Measurements from ENCODE around the gene THAP4. TPM values are rescaled to one million over a fixed set of nuclear protein-coding genes. Genes with fewer than 3 reads are reported as not detected.
"Not testable (repeated sequence)": the region's sequence is repeated elsewhere in the genome, so short reads cannot be mapped to it uniquely, and the experiment has no call there.

The THAP4 gene
- total RNA-seq, 2 experiments from 2014 or later, result 43.7 to 44.5 TPM

DNA sequence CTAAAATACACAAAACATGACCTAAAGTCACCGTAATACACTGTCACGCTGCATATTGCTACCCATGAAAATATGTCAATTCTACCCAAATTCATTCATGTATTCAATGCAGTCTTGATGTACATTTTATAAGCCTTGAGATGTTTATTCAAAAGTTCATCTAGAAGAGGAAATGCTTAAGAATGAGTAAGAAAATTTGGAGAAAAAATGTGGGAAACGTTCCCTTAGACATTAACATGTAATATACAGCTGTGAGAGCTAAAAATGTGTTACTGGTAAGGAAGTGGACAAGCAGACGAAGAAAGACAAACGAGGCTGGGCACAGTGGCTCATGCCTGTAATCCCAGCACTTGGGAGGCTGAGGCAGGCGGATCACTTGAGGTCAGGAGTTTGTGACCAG lies 37.3 kb downstream of the THAP4 start:
- intact Hi-C loops (cut with micrococcal nuclease), result no loop called here
- Mint-ChIP-seq H3K27ac (no peak overlapping the region), H3K4me3 (no peak overlapping the region), H3K9me3 (no peaks in the 10 kb centered on the region), H3K27me3 (no peaks in the 10 kb centered on the region), H3K36me3 (peaks cover 18% of the 10 kb centered on the region), H3K4me1 (ENCODE audit: low read depth) (no peaks in the 10 kb centered on the region)
- ChIA-PET POLR2A (no interaction called here), CTCF (interaction anchor here (1.1 kb wide), 1 partner anchor 685 kb away, joined by 3 read pairs; no protein-coding TSS in a partner anchor)
- no peak for DNase-seq

DNA sequence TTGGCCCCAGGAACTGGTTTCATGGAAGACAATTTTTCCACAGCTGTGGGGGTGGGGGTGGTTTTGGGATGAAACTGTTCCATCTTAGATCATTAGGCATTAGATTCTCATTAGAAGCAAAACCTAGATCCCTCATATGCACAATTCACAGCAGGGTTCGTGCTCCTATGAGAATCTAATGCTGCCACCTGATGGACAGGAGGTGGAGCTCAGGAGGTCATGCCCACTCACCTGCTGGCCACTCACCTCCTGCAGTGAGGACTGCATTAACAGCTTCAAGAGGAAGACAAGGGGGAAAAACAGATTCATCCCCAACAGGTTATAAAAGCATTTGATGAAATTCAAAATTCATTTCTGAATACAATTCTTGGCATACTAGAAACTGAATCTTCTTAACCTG lies 38.5 kb downstream of the THAP4 start:
- H3K4me3 Mint-ChIP-seq, result no peak overlapping the region
- H3K27ac Mint-ChIP-seq, result no peak overlapping the region
- POLR2A ChIA-PET, result no interaction called here
- intact Hi-C loops (cut with micrococcal nuclease), result no loop called here
- no peak for DNase-seq
- no peaks in the 10 kb centered on the region for H3K27me3 Mint-ChIP-seq
- H3K9me3 Mint-ChIP-seq, result no peaks in the 10 kb centered on the region
- no peaks in the 10 kb centered on the region for H3K4me1 Mint-ChIP-seq (ENCODE audit: low read depth)
- CTCF ChIA-PET, result no interaction called here
- H3K36me3 Mint-ChIP-seq, result peaks cover 19% of the 10 kb centered on the region

DNA sequence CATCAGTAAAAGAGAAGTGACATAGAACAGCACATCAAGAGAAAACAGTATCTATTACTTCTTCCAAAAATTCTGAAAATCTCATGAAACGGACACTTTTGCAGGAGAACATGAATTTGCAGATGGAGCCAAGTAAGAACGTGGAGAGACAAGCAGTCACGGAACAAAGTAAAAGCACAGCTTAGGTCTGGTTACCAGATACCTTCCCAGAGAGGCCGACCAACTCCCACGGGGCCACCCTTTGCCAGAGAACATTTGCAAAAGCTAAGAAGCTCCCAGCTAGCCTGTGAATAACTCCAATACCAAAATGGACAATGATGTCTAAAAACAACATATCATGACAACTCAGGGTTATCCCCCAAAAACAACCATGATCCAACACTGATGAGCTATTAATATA lies 38.9 kb downstream of the THAP4 start:
- Mint-ChIP-seq H3K4me1 (ENCODE audit: low read depth) (no peaks in the 10 kb centered on the region), H3K36me3 (peaks cover 18% of the 10 kb centered on the region), H3K27me3 (no peaks in the 10 kb centered on the region), H3K4me3 (no peak overlapping the region), H3K27ac (no peak overlapping the region), H3K9me3 (no peaks in the 10 kb centered on the region)
- POLR2A ChIA-PET, result no interaction called here
- CTCF ChIA-PET, result no interaction called here
- no peak for DNase-seq
- intact Hi-C loops (cut with micrococcal nuclease), result no loop called here

DNA sequence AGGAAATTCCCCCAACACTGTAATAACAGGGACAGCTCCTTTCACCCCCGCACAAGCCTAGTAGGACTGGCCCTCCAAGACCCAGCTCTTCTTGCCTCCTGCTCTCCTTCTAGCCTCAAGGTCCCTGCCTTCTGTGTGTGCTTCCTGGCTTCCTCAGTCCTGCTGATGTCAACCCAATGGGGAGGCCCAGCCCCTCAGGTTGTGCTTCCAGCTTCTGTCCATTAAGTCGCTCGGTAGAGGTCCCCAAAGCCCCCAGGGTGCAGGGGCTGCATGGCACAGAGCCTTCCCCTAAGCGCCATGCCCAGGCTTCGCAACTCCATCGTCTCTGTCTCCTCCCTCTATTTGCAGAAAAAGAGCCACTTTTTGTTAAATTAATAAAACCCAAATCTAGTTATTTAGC lies 39.4 kb downstream of the THAP4 start:
- Mint-ChIP-seq H3K4me3 (no peak overlapping the region), H3K9me3 (no peaks in the 10 kb centered on the region), H3K36me3 (peaks cover 18% of the 10 kb centered on the region), H3K27me3 (no peaks in the 10 kb centered on the region), H3K4me1 (ENCODE audit: low read depth) (no peaks in the 10 kb centered on the region), H3K27ac (no peak overlapping the region)
- no peak for DNase-seq
- intact Hi-C loops (cut with micrococcal nuclease), result no loop called here
- ChIA-PET POLR2A (no interaction called here), CTCF (no interaction called here)

DNA sequence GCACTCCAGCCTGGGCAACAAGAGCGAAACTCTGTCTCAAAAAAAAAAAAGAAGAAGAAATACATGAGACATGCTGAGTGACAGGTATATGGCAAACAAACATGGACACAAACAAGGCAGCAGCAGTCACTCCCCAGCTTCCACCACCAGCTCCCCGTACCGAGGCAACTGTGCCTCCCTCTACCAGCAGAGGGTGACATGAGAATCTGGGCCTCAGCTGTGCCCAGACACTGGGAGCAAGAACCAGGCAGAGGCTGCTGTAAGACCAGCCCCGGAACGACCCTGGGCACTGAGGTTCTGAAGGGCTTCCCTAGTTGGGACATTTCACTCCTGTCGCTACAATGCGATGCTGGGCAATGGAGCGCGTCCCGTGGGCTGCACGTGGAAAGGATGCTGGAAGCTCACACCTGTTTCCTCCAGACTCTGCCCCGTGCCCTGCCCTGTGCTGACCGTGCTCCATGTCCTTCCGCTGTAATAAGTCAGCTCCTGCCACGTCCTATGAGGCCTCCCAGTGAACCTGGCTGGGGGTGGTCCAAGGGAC lies 41.3 kb downstream of the THAP4 start:
- ChIA-PET CTCF (no interaction called here), POLR2A (no interaction called here)
- Mint-ChIP-seq H3K27ac (no peak overlapping the region), H3K27me3 (no peaks in the 10 kb centered on the region), H3K9me3 (no peaks in the 10 kb centered on the region), H3K36me3 (peaks cover 15% of the 10 kb centered on the region), H3K4me1 (ENCODE audit: low read depth) (no peaks in the 10 kb centered on the region), H3K4me3 (no peak overlapping the region)
- no peak for DNase-seq
- intact Hi-C loops (cut with micrococcal nuclease), result no loop called here

DNA sequence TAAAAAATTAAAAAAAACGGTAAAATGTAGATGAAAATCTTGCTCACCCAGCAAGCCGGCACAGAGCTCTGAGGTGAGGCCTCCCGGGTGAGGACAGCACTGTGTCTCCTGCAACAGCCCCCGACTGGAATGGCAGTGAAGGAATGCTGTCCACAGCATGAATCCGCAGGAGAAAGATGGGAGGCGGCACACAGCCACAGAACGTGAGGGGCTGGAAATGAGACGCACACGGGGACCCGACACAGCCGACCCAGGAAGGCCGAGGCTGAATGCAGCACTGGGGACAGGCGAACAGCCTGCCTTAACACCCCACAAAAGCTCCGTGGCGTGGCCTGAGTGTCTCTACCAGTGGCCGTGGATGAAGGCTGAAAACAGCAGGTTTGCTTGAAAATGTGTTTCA lies 43.7 kb downstream of the THAP4 start:
- CTCF ChIA-PET, result interaction anchor here (0.9 kb wide), 1 partner anchor 17 kb away, joined by 3 read pairs; no protein-coding TSS in a partner anchor
- H3K36me3 Mint-ChIP-seq, result peaks cover 8% of the 10 kb centered on the region
- no peak overlapping the region for H3K27ac Mint-ChIP-seq
- DNase-seq, result no peak
- H3K4me1 Mint-ChIP-seq (ENCODE audit: low read depth), result no peaks in the 10 kb centered on the region
- no peaks in the 10 kb centered on the region for H3K27me3 Mint-ChIP-seq
- intact Hi-C loops (cut with micrococcal nuclease), result no loop called here
- peaks cover 5% of the 10 kb centered on the region for H3K9me3 Mint-ChIP-seq
- POLR2A ChIA-PET, result no interaction called here
- H3K4me3 Mint-ChIP-seq, result no peak overlapping the region

DNA sequence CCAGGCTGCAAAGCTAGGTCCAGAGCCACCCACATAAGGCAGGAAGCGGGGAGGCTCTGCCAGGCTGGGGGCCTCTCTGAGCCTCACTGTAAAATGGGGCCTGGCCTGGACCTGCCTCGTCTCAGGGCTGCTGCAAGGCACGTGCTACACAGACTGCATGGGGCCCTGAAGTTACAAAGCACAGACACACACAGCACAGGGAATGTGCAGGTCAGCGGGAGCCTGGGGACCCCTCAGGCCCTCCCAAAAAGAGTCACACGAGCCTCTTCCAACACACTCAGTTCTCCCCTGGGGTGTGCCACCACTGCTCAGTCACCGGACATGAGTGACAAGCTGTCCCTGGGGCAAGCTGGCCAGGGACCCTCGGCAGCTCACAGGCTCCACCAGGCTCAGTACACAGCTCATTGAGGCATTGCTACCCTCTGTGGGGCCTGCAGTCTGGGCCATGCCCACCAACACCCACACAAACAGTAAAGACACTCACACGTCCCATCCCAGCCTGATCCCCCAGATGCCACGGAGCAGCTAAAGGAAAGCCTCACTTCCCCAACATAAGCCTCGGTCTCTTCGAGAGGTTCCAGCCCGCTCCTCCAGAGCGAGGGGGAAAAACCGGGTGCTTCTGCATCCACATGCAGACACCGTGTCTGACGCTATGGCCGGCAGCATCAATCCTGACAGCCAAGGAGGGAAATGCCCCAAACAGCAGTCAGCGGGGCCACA lies 44.7 kb downstream of the THAP4 start:
- H3K4me1 Mint-ChIP-seq (ENCODE audit: low read depth), result no peaks in the 10 kb centered on the region

DNA sequence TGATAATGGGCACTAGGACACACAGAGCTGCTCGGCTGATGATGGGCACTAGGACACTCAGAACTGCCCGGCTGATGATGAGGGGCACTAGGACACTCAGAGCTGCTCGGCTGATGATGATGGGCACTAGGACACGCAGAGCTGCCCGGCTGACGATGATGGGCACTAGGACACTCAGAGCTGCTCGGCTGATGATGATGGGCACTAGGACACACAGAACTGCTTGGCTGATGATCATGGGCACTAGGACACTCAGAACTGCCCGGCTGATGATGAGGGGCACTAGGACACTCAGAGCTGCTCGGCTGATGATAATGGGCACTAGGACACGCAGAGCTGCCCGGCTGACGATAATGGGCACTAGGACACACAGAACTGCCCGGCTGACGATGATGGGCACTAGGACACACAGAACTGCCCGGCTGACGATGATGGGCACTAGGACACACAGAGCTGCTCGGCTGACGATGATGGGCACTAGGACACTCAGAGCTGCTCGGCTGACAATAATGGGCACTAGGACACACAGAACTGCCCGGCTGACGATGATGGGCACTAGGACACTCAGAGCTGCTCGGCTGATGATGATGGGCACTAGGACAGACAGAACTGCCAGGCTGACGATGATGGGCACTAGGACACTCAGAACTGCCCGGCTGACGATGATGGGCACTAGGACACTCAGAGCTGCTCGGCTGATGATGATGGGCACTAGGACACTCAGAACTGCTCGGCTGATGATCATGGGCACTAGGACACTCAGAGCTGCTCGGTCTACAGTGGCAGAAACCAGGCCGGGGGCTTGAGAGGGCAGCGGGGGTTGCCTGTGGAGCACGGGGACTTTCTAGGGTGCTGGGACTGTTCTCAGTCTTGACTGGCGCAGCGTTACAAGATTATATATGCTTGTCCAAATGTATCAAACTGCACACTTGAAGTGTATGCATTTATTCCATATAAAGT lies 46.2 kb downstream of the THAP4 start:
- intact Hi-C loops (cut with micrococcal nuclease); DNase-seq; H3K27ac Mint-ChIP-seq; POLR2A ChIA-PET; H3K4me3 Mint-ChIP-seq; CTCF ChIA-PET; H3K4me1 Mint-ChIP-seq (ENCODE audit: low read depth); H3K27me3 Mint-ChIP-seq: not testable (repeated sequence)
- Mint-ChIP-seq H3K9me3 (peaks cover 22% of the 10 kb centered on the region), H3K36me3 (peaks cover 23% of the 10 kb centered on the region)

More for the DNA sequence above, 44.7 kb downstream of the THAP4 start:
- ChIA-PET CTCF (interaction anchor here (0.5 kb wide), 1 partner anchor 55 kb away, joined by 3 read pairs; no protein-coding TSS in a partner anchor), POLR2A (no interaction called here)
- peaks cover 11% of the 10 kb centered on the region for H3K36me3 Mint-ChIP-seq
- no peak for DNase-seq
- no peaks in the 10 kb centered on the region for H3K27me3 Mint-ChIP-seq
- intact Hi-C loops (cut with micrococcal nuclease), result no loop called here
- no peak overlapping the region for H3K4me3 Mint-ChIP-seq
- no peak overlapping the region for H3K27ac Mint-ChIP-seq
- peaks cover 11% of the 10 kb centered on the region for H3K9me3 Mint-ChIP-seq

DNA sequence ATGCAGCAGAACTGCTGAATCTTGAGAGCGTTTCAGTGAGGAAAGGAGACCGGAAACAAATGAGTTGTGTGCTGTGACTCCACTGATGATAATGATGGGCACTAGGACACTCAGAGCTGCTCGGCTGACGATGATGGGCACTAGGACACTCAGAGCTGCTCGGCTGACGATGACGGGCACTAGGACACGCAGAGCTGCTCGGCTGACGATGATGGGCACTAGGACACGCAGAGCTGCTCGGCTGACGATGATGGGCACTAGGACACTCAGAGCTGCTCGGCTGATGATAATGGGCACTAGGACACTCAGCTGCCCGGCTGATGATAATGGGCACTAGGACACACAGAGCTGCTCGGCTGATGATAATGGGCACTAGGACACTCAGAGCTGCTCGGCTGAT lies 47.1 kb downstream of the THAP4 start:
- peaks cover 29% of the 10 kb centered on the region for H3K9me3 Mint-ChIP-seq
- CTCF ChIA-PET; H3K27me3 Mint-ChIP-seq; H3K27ac Mint-ChIP-seq; H3K4me3 Mint-ChIP-seq; H3K4me1 Mint-ChIP-seq (ENCODE audit: low read depth); intact Hi-C loops (cut with micrococcal nuclease); DNase-seq: not testable (repeated sequence)
- POLR2A ChIA-PET, result interaction anchor here (0.6 kb wide), 1 partner anchor 48 kb away, joined by 3 read pairs; no protein-coding TSS in a partner anchor
- peaks cover 30% of the 10 kb centered on the region for H3K36me3 Mint-ChIP-seq

DNA sequence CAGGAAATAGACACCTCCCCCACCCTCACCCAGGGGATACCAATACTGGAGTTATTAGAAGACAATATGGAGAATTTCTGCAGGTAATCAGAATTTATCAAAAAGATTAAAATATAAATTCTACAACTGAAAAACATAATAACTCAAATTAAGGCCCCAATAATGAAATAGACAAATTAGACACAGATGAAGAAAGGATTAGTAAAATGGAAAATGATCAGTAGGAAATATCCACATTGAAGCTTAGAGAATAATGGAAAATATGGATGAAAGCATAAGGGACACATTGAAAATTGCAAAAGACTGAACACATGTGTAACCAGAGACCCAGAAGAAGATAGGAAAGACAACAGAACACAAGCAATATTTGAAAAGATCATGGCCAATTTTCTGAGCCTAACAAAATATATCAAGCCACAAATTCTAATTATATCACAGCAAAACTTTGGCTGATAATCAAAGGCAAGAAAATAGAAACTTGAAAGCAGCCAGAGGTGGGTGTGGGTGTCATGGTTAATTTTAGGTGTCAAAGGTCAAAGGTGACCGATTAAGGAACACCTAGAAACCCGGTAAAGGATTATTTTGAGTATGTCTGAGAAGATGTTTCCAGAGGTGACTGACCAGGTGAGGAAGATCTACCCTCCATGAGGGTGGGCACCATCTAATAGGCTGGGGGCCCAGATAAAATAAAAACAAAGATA lies 50.2 kb downstream of the THAP4 start:
- no peak for DNase-seq
- POLR2A ChIA-PET, result no interaction called here
- CTCF ChIA-PET, result no interaction called here
- Mint-ChIP-seq H3K4me3 (no peak overlapping the region), H3K4me1 (ENCODE audit: low read depth) (no peaks in the 10 kb centered on the region), H3K27ac (no peak overlapping the region), H3K27me3 (no peaks in the 10 kb centered on the region), H3K36me3 (peaks cover 53% of the 10 kb centered on the region), H3K9me3 (peaks cover 29% of the 10 kb centered on the region)
- intact Hi-C loops (cut with micrococcal nuclease), result no loop called here

DNA sequence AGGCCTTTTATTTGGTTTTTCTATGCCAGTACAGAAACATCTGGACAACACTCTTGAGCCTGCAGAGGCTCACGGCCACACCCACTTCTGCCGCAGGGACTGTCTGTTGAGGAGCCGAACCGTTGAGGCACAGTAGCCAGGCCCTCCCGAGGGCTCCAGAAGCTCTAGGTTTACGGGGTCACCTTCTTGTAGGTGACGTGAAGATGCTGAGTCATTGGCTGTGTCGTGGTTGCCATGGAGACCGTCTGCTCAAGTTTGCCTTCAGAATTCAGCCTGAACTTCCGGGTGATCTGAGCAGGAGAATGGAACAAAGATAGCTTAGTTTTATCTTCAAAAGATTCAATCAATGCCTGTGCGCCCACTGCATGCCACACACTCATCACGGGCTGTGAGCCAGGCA lies 52.5 kb downstream of the THAP4 start:
- ChIA-PET CTCF (no interaction called here), POLR2A (no interaction called here)
- Mint-ChIP-seq H3K4me3 (no peak overlapping the region), H3K9me3 (peaks cover 29% of the 10 kb centered on the region), H3K27me3 (no peaks in the 10 kb centered on the region), H3K36me3 (peaks cover 53% of the 10 kb centered on the region), H3K27ac (no peak overlapping the region), H3K4me1 (ENCODE audit: low read depth) (no peaks in the 10 kb centered on the region)
- intact Hi-C loops (cut with micrococcal nuclease), result no loop called here
- DNase-seq, result no peak

DNA sequence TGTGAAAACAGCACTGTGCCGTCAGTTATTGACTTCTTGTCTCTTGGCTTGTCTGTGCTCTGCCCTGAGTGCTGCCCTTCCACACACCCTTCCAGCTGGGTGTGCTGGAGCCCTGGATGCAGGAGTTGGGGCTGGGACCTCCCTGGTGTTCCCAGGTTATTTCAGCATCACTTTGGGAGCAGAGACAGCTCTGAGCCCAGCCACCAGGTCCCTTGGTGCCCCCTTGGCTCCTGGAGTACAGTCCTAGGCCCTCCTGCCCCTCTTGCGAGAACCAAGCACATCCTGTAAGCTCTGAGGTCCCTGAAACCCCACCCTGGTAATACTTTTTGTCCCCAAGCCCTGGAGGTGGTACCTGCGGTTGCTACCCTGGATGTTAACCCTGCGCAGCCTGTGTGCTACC lies 54.2 kb downstream of the THAP4 start:
- H3K9me3 Mint-ChIP-seq, result peaks cover 21% of the 10 kb centered on the region

More for the DNA sequence above, 54.2 kb downstream of the THAP4 start:
- no peaks in the 10 kb centered on the region for H3K27me3 Mint-ChIP-seq
- CTCF ChIA-PET, result interaction anchor here (0.6 kb wide), 1 partner anchor 733 kb away, joined by 3 read pairs; no protein-coding TSS in a partner anchor
- no peak overlapping the region for H3K27ac Mint-ChIP-seq
- no peak overlapping the region for H3K4me3 Mint-ChIP-seq
- no peak for DNase-seq
- no peaks in the 10 kb centered on the region for H3K4me1 Mint-ChIP-seq (ENCODE audit: low read depth)
- peaks cover 56% of the 10 kb centered on the region for H3K36me3 Mint-ChIP-seq
- POLR2A ChIA-PET, result no interaction called here
- intact Hi-C loops (cut with micrococcal nuclease), result no loop called here
